HepG2 (cell line): ENCODE results near the gene BLOC1S1. TPM values are rescaled to one million over a fixed set of nuclear protein-coding genes. Genes with fewer than 3 reads are reported as not detected.

ENCODE experiments used
- ETS1 ChIP-seq: sonication (generic); formaldehyde crosslinking; IDR thresholded peaks from 2 replicates; pipeline ENCODE4 v1.4.0; 2020; ENCODE audit warnings: missing genetic modification reagents
- FIP1L1 ChIP-seq: fragments of 200-400 bp; formaldehyde crosslinking; IDR thresholded peaks from 2 replicates; pipeline ENCODE4 v1.6.1; 2018; ENCODE audit warnings: low read depth, mild to moderate bottlenecking, low read length, moderate library complexity, borderline replicate concordance; ENCODE audit not compliant: insufficient read depth
- GATA4 ChIP-seq: sonication (generic); IDR thresholded peaks from 2 replicates; pipeline ENCODE4 v1.6.1; 2016; ENCODE audit warnings: antibody characterized with exemption, low read depth, borderline replicate concordance
- MAF1 ChIP-seq: sonication (generic); formaldehyde crosslinking; IDR thresholded peaks from 2 replicates; pipeline ENCODE4 v1.5.0; 2020; ENCODE audit warnings: missing genetic modification reagents, borderline replicate concordance
- MXI1 ChIP-seq: IDR thresholded peaks from 3 replicates; pipeline ENCODE4 v1.6.1; 2012; ENCODE audit warnings: low read depth, low read length, inconsistent platforms, borderline replicate concordance
- NCOR1 ChIP-seq: fragments of 200-600 bp; sonication (generic); IDR thresholded peaks from 2 replicates; pipeline ENCODE4 v1.7.0; 2017; ENCODE audit warnings: antibody characterized with exemption, low read length, borderline replicate concordance
- PLSCR1 ChIP-seq: sonication (generic); formaldehyde crosslinking; IDR thresholded peaks from 2 replicates; pipeline ENCODE4 v1.5.0; 2020; ENCODE audit warnings: missing genetic modification reagents, mild to moderate bottlenecking, borderline replicate concordance
- TOPORS ChIP-seq: sonication (generic); formaldehyde crosslinking; IDR thresholded peaks from 2 replicates; pipeline ENCODE4 v1.8.0; 2023; ENCODE audit warnings: mild to moderate bottlenecking, missing genetic modification reagents
- TP53 ChIP-seq: sonication (generic); formaldehyde crosslinking; conservative IDR thresholded peaks from 2 replicates; pipeline ENCODE4 v1.4.0; 2020; ENCODE audit warnings: missing genetic modification reagents
- YEATS2 ChIP-seq: sonication (generic); formaldehyde crosslinking; IDR thresholded peaks from 2 replicates; pipeline ENCODE4 v1.4.0; 2020; ENCODE audit warnings: missing genetic modification reagents, borderline replicate concordance
- ZBTB4 ChIP-seq: sonication (generic); formaldehyde crosslinking; IDR thresholded peaks from 2 replicates; pipeline ENCODE4 v1.4.0; 2020; ENCODE audit warnings: missing genetic modification reagents, mild to moderate bottlenecking, borderline replicate concordance
- ZKSCAN8 ChIP-seq: IDR thresholded peaks from 2 replicates; pipeline ENCODE4 v1.6.1; 2016; ENCODE audit warnings: borderline replicate concordance, missing genetic modification reagents, missing compliant biosample characterization
- ZNF121 ChIP-seq: sonication (generic); formaldehyde crosslinking; IDR thresholded peaks from 2 replicates; pipeline ENCODE4 v1.5.0; 2020; ENCODE audit warnings: mild to moderate bottlenecking, missing genetic modification reagents
- ZNF280D ChIP-seq: sonication (generic); formaldehyde crosslinking; IDR thresholded peaks from 2 replicates; pipeline ENCODE4 v1.5.1; 2020; ENCODE audit warnings: mild to moderate bottlenecking, missing genetic modification reagents
- ZNF558 ChIP-seq: sonication (generic); formaldehyde crosslinking; IDR thresholded peaks from 2 replicates; pipeline ENCODE4 v1.9.0; 2022; ENCODE audit warnings: mild to moderate bottlenecking, missing genetic modification reagents, borderline replicate concordance
- ZNF597 ChIP-seq: sonication (generic); formaldehyde crosslinking; IDR thresholded peaks from 2 replicates; pipeline ENCODE4 v1.5.0; 2020; ENCODE audit warnings: missing genetic modification reagents
- ZNF614 ChIP-seq: IDR thresholded peaks from 2 replicates; pipeline ENCODE4 v1.6.1; 2018; ENCODE audit warnings: missing biosample characterization, missing genetic modification reagents, inconsistent platforms, borderline replicate concordance
- polyA plus RNA-seq, 8 experiments: library from polyadenylated mRNA; depleted of rRNA in 3 of 8; stranded (reverse) in 7 of 8; unstranded in 1 of 8; fragments of >200 nt; fragmentation: Illumina TruSeq in 4 of 8; extraction: Trizol in 4 of 8; gene quantifications; 2 replicates each; pipeline versions ENCODE4 v1.2.1 to v1.2.3, GENCODE V29; 2011 to 2016; ENCODE audit warnings: low read depth in 4 of 8, missing spikeins in 1 of 8, mixed read lengths in 1 of 8; ENCODE audit not compliant: insufficient read depth in 1 of 8
- total RNA-seq, 5 experiments: library from RNA; depleted of rRNA; stranded (reverse); fragments of >200 nt; fragmentation: Illumina TruSeq; extraction: Trizol; gene quantifications; 2 replicates each; pipeline ENCODE4 v1.2.3, GENCODE V29; 2016; ENCODE audit warnings: low read depth in 1 of 5

The BLOC1S1 gene
- total and polyA plus RNA-seq, 2 of the 13 experiments (the other 11 are each of a cell fraction or from before 2014, with no cell fraction given) = 55.1 to 95.3 TPM

GRCh38 chr12:55681142-55682077, 34.4 kb upstream of the BLOC1S1 start (continued):
- TF ChIP-seq FIP1L1 (no peak), ZKSCAN8 (CRISPR knock-in tag) (0 out of 2 replicates have a peak, but pooled peaks have one; percentile 50), ETS1 (CRISPR knock-in tag) (no peak), TP53 (CRISPR knock-in tag) (no peak), ZNF614 (CRISPR knock-in tag) (peak; percentile 86; the same call in 1 of the 2 replicates), MAF1 (CRISPR knock-in tag) (no peak), ZNF558 (CRISPR knock-in tag) (0 out of 2 replicates have a peak, but pooled peaks have one; percentile 50), ZBTB4 (CRISPR knock-in tag) (peak; percentile 73; the same call in 1 of the 2 replicates), YEATS2 (CRISPR knock-in tag) (no peak), MXI1 (peak; percentile 22; the same call in 1 of the 3 replicates), TOPORS (no peak), ZNF597 (CRISPR knock-in tag) (no peak), GATA4 (peak; percentile 60; the same call in 1 of the 2 replicates), PLSCR1 (CRISPR knock-in tag) (no peak), ZNF280D (CRISPR knock-in tag) (0 out of 2 replicates have a peak, but pooled peaks have one; percentile 40), NCOR1 (peak; percentile 24; the same call in 1 of the 2 replicates), ZNF121 (no peak)
